SU-DHL-6 (cell line): ENCODE data around the gene FAM110A.

Source experiments
- CTCF ChIP-seq: fragments of 200-600 bp; sonication (generic); IDR thresholded peaks from one replicate; pipeline ENCODE4 v1.5.1; 2017; ENCODE audit warnings: antibody characterized with exemption, mild to moderate bottlenecking, low read length, moderate library complexity; ENCODE audit not compliant: insufficient read depth, poor library complexity, severe bottlenecking
- EZH2phosphoT487 ChIP-seq: fragments of 200-600 bp; sonication (generic), shearing (Covaris generic); conservative IDR thresholded peaks from 2 replicates; pipeline ENCODE4 v1.6.1; 2018; ENCODE audit warnings: mild to moderate bottlenecking, antibody characterized with exemption, low read length, moderate library complexity, mixed read lengths

- TF ChIP-seq CTCF: no peak
- no peak for TF ChIP-seq EZH2phosphoT487
These were observed at the start of gene FAM110A for GRCh38 chr20:833450-834150.
